IMR-90 (cell line): ENCODE data around the gene SH3GL2. TPM values are rescaled to one million over a fixed set of nuclear protein-coding genes. Genes with fewer than 3 reads are reported as not detected.

Experiments
- ATAC-seq: fragments of 200-7000 bp; cut with Tn5 transposase; 2 replicates; pipeline ENCODE4 v1.9.1; 2020; ENCODE audit warnings: low read depth, mild to moderate bottlenecking, moderate library complexity
- BruUV-seq: library from RNA; stranded (reverse); fragments of 400-500 nt; replicated peaks from 2 replicates; lab custom pipeline; 2021; lab: Mats Ljungman, UMichigan
- CTCF ChIA-PET: fragments of 300-600 bp; formaldehyde crosslinking; extraction: SDS; loops from one replicate; lab custom pipeline; 2021; ENCODE audit warnings: antibody characterized with exemption; lab: Yijun Ruan, JAX
- POLR2A ChIA-PET: fragments of 300-600 bp; sonication (Branson Sonifier 250); formaldehyde crosslinking; loops from one replicate; lab custom pipeline; 2022; ENCODE audit warnings: antibody characterized with exemption; ENCODE audit not compliant: unreplicated experiment; lab: Charles Lee
- DNase-seq: peaks from one replicate; pipeline ENCODE4 v3.0.0; 2013
- H2AFZ ChIP-seq: replicated peaks from 2 replicates; pipeline ENCODE3; 2013; ENCODE audit warnings: low read length, mild to moderate bottlenecking; ENCODE audit not compliant: poor library complexity
- H2AK5ac ChIP-seq: 2 replicates; pipeline ENCODE4 v1.6.1; 2013; ENCODE audit warnings: low read depth, low read length, inconsistent platforms
- H2AK9ac ChIP-seq: replicated peaks from 2 replicates; pipeline ENCODE3; 2013; ENCODE audit warnings: mild to moderate bottlenecking, low read depth, low read length, moderate library complexity; ENCODE audit not compliant: poor library complexity
- H2BK120ac ChIP-seq: 2 replicates; pipeline ENCODE4 v1.6.1; 2013; ENCODE audit warnings: low read depth, low read length, inconsistent platforms
- H2BK15ac ChIP-seq: 3 replicates; pipeline ENCODE4 v1.6.1; 2013; ENCODE audit warnings: low read depth, low read length, inconsistent platforms
- H2BK20ac ChIP-seq: 2 replicates; pipeline ENCODE4 v1.6.1; 2013; ENCODE audit warnings: low read depth, mild to moderate bottlenecking, inconsistent platforms, low read length, moderate library complexity
- H2BK5ac ChIP-seq: 2 replicates; pipeline ENCODE4 v1.6.1; 2013; ENCODE audit warnings: mild to moderate bottlenecking, low read depth, low read length, inconsistent platforms; ENCODE audit not compliant: poor library complexity, severe bottlenecking
- H3K14ac ChIP-seq: replicated peaks from 2 replicates; pipeline ENCODE4 v1.6.1; 2013; ENCODE audit warnings: low read depth, low read length, inconsistent platforms
- H3K18ac ChIP-seq: 2 replicates; pipeline ENCODE4 v1.6.1; 2013; ENCODE audit warnings: low read depth, low read length, control low read depth
- H3K23ac ChIP-seq: 2 replicates; pipeline ENCODE4 v1.6.1; 2013; ENCODE audit warnings: low read depth, low read length, inconsistent platforms
- H3K27ac ChIP-seq: 2 replicates; pipeline ENCODE4 v1.5.1; 2013; ENCODE audit warnings: mild to moderate bottlenecking, control low read depth, low read length; ENCODE audit not compliant: insufficient read depth
- H3K27me3 ChIP-seq: 2 replicates; pipeline ENCODE4 v1.6.1; 2013; ENCODE audit warnings: low read length; ENCODE audit not compliant: control insufficient read depth, insufficient read depth
- H3K36me3 ChIP-seq: 2 replicates; pipeline ENCODE4 v1.6.1; 2013; ENCODE audit warnings: low read length, mixed read lengths; ENCODE audit not compliant: control insufficient read depth, insufficient read depth
- H3K4ac ChIP-seq: 2 replicates; pipeline ENCODE4 v1.6.1; 2013; ENCODE audit warnings: low read depth, low read length, inconsistent platforms
- H3K4me1 ChIP-seq: 2 replicates; pipeline ENCODE4 v1.6.1; 2013; ENCODE audit warnings: low read length, mixed read lengths; ENCODE audit not compliant: control insufficient read depth, insufficient read depth
- H3K4me2 ChIP-seq: 2 replicates; pipeline ENCODE4 v1.6.1; 2013; ENCODE audit warnings: low read depth, mild to moderate bottlenecking, control low read depth, low read length, moderate library complexity
- H3K4me3 ChIP-seq: 2 replicates; pipeline ENCODE4 v1.5.1; 2013; ENCODE audit warnings: low read depth, mild to moderate bottlenecking, control low read depth, low read length, moderate library complexity; ENCODE audit not compliant: insufficient read depth
- H3K56ac ChIP-seq: 2 replicates; pipeline ENCODE4 v1.6.1; 2013; ENCODE audit warnings: low read length, inconsistent platforms; ENCODE audit not compliant: insufficient read depth; ENCODE audit errors: extremely low read depth
- H3K79me1 ChIP-seq, 2 experiments: 2 replicates each; pipeline ENCODE4 v1.6.1; 2013; ENCODE audit warnings: low read length in 2 of 2, inconsistent platforms in 1 of 2, low read depth in 1 of 2
- H3K9ac ChIP-seq: 2 replicates; pipeline ENCODE4 v1.6.1; 2013; ENCODE audit warnings: low read depth, low read length, control low read depth
- H3K9me1 ChIP-seq: 2 replicates; pipeline ENCODE4 v1.6.1; 2013; ENCODE audit warnings: low read length, inconsistent platforms; ENCODE audit not compliant: insufficient read depth
- H3K9me3 ChIP-seq: 2 replicates; pipeline ENCODE4 v1.6.1; 2013; ENCODE audit warnings: low read length; ENCODE audit not compliant: control insufficient read depth, insufficient read depth
- H4K20me1 ChIP-seq: 2 replicates; pipeline ENCODE4 v1.6.1; 2013; ENCODE audit warnings: low read length, inconsistent platforms; ENCODE audit not compliant: insufficient read depth
- H4K5ac ChIP-seq: 2 replicates; pipeline ENCODE4 v1.6.1; 2013; ENCODE audit warnings: mild to moderate bottlenecking, low read depth, low read length, control low read depth
- H4K8ac ChIP-seq, 2 experiments: 2 replicates each; pipeline ENCODE4 v1.6.1; 2013; ENCODE audit warnings: low read depth in 2 of 2, low read length in 2 of 2, control low read depth in 1 of 2, inconsistent platforms in 1 of 2
- H4K91ac ChIP-seq: 2 replicates; pipeline ENCODE4 v1.6.1; 2013; ENCODE audit warnings: low read depth, low read length, inconsistent platforms; ENCODE audit not compliant: insufficient read depth
- CHD1 ChIP-seq: IDR thresholded peaks from 2 replicates; pipeline ENCODE4 v1.6.1; 2012; ENCODE audit warnings: low read depth, low read length, improper control_type of control experiment
- MAZ ChIP-seq: IDR thresholded peaks from 2 replicates; pipeline ENCODE4 v1.6.1; 2012; ENCODE audit warnings: low read depth, mild to moderate bottlenecking, low read length, improper control_type of control experiment, moderate library complexity, borderline replicate concordance
- MXI1 ChIP-seq: IDR thresholded peaks from 2 replicates; pipeline ENCODE4 v1.6.1; 2012; ENCODE audit warnings: low read depth, mild to moderate bottlenecking, low read length, moderate library complexity, borderline replicate concordance
- NFE2L2 ChIP-seq: fragments of 150-350 bp; IDR thresholded peaks from 2 replicates; pipeline ENCODE4 v1.6.1; 2016; ENCODE audit warnings: low read depth, mild to moderate bottlenecking, low read length
- RFX5 ChIP-seq: IDR thresholded peaks from 2 replicates; pipeline ENCODE4 v1.8.0; 2012; ENCODE audit warnings: low read depth, mild to moderate bottlenecking, low read length, moderate library complexity
- WGBS, 2 experiments: methylation state at CpG; one replicate each; pipeline versions ENCODE4 v1.1.5 to v1.1.7; 2013; ENCODE audit warnings: missing lambda C conversion rate in 2 of 2; ENCODE audit not compliant: insufficient read length in 1 of 2; ENCODE audit errors: extremely low coverage in 2 of 2; 5-methylcytosine and 5-hydroxymethylcytosine counted together
- dilution Hi-C: fragments of 300-500 bp; cut with HindIII; formaldehyde crosslinking; loops from one replicate; pipeline ENCODE4 v1.14.3; 2018; ENCODE audit warnings: low sequenced_read_pairs; ENCODE audit not compliant: unreplicated experiment
- in situ Hi-C: fragments of 300-500 bp; cut with MboI; formaldehyde crosslinking; loops from 3 replicates; pipeline ENCODE4 v1.14.3; 2019; ENCODE audit warnings: low sequenced_read_pairs, inconsistent platforms, mixed read lengths
- intact Hi-C: fragments of 100-400 bp; cut with micrococcal nuclease; formaldehyde crosslinking; loops from 2 replicates; pipeline ENCODE4 v1.10.0; 2022
- polyA plus RNA-seq, 3 experiments: library from polyadenylated mRNA; depleted of rRNA; stranded (reverse); fragments of >200 nt; gene quantifications; 2 replicates each; pipeline ENCODE4 v1.2.3, GENCODE V29; 2012; ENCODE audit warnings: low replicate concordance in 1 of 3
- total RNA-seq: library from RNA; depleted of rRNA; stranded (reverse); fragments of >200 nt; gene quantifications from 2 replicates; pipeline ENCODE4 v1.2.3, GENCODE V29; 2012
- TF ChIP-seq, protein P1 (sequence below): fragments of 150-350 bp; IDR thresholded peaks from 2 replicates; pipeline ENCODE4 v1.6.1; 2016; ENCODE audit warnings: low read depth, mild to moderate bottlenecking, low read length, moderate library complexity, borderline replicate concordance
- TF ChIP-seq, protein P2 (sequence below): conservative IDR thresholded peaks from 2 replicates; pipeline ENCODE4 v1.5.1; 2012; ENCODE audit warnings: mild to moderate bottlenecking, low read depth, low read length, improper control_type of control experiment
- TF ChIP-seq, protein P3 (sequence below): fragments of 150-350 bp; IDR thresholded peaks from 2 replicates; pipeline ENCODE4 v1.6.1; 2017; ENCODE audit warnings: mild to moderate bottlenecking, antibody characterized with exemption, low read length, low read depth

SH3GL2 gene
- total and polyA plus RNA-seq, 2 of the 4 experiments (the other 2 are of a cell fraction), result under 0.01 to 0.05 TPM

DNA sequence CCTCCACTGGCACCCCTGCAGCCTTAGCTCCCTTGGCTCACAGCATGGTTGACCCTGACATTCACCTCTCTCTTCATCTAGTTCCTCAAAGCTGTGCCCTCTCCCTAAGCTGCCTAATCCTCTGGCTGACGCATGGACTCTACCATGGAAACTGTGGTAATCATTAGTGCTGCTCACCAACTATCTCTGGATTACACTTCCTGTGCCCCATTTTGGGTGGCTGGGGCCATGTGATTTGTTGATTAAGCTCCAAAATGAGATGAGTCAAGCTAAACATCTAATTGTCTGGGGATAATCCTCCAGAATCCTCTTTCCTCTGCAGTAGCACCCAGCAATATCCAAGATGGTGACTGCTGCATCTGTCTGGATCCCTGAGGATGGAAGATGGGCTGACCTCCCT is 264.4 kb downstream of the SH3GL2 start:
- no peak overlapping the region for H3K4ac ChIP-seq
- H4K8ac ChIP-seq, result no peak overlapping the region
- DNase-seq (no peak), ATAC-seq (no peak)
- H3K4me3 ChIP-seq, result no peak overlapping the region
- no peak overlapping the region for H2BK15ac ChIP-seq
- H3K9me3 ChIP-seq, result no peaks in the 10 kb centered on the region
- no peak overlapping the region for H3K14ac ChIP-seq
- dilution Hi-C loops, result no loop called here
- no peaks in the 10 kb centered on the region for H3K27me3 ChIP-seq
- H3K9me1 ChIP-seq, result no peaks in the 10 kb centered on the region
- CTCF ChIA-PET, result interaction anchor here (1.2 kb wide), 1 partner anchor 12 kb away, joined by 3 read pairs; no protein-coding TSS in a partner anchor
- no CpG with 5 or more reads among the region's 1 CpG for WGBS, 2 experiments
- no peak overlapping the region for H4K91ac ChIP-seq
- no peak overlapping the region for H3K9ac ChIP-seq
- no peaks in the 10 kb centered on the region for H3K36me3 ChIP-seq
- no peak overlapping the region for H3K4me2 ChIP-seq
- intact Hi-C loops, result no loop called here
- no peak overlapping the region for H4K5ac ChIP-seq
- no peaks in the 10 kb centered on the region for H3K4me1 ChIP-seq
- TF ChIP-seq, protein P1, sequence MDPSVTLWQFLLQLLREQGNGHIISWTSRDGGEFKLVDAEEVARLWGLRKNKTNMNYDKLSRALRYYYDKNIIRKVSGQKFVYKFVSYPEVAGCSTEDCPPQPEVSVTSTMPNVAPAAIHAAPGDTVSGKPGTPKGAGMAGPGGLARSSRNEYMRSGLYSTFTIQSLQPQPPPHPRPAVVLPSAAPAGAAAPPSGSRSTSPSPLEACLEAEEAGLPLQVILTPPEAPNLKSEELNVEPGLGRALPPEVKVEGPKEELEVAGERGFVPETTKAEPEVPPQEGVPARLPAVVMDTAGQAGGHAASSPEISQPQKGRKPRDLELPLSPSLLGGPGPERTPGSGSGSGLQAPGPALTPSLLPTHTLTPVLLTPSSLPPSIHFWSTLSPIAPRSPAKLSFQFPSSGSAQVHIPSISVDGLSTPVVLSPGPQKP, result no peak
- no peak for TF ChIP-seq MXI1
- TF ChIP-seq CHD1, result no peak
- TF ChIP-seq NFE2L2, result no peak
- TF ChIP-seq MAZ, result no peak
- no peak for TF ChIP-seq RFX5
- TF ChIP-seq, protein P2, sequence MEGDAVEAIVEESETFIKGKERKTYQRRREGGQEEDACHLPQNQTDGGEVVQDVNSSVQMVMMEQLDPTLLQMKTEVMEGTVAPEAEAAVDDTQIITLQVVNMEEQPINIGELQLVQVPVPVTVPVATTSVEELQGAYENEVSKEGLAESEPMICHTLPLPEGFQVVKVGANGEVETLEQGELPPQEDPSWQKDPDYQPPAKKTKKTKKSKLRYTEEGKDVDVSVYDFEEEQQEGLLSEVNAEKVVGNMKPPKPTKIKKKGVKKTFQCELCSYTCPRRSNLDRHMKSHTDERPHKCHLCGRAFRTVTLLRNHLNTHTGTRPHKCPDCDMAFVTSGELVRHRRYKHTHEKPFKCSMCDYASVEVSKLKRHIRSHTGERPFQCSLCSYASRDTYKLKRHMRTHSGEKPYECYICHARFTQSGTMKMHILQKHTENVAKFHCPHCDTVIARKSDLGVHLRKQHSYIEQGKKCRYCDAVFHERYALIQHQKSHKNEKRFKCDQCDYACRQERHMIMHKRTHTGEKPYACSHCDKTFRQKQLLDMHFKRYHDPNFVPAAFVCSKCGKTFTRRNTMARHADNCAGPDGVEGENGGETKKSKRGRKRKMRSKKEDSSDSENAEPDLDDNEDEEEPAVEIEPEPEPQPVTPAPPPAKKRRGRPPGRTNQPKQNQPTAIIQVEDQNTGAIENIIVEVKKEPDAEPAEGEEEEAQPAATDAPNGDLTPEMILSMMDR, result no peak
- TF ChIP-seq, protein P3, sequence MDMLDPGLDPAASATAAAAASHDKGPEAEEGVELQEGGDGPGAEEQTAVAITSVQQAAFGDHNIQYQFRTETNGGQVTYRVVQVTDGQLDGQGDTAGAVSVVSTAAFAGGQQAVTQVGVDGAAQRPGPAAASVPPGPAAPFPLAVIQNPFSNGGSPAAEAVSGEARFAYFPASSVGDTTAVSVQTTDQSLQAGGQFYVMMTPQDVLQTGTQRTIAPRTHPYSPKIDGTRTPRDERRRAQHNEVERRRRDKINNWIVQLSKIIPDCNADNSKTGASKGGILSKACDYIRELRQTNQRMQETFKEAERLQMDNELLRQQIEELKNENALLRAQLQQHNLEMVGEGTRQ, result no peak
- in situ Hi-C loops, result no loop called here
- no peak overlapping the region for H2AK9ac ChIP-seq
- H3K79me1 ChIP-seq, result no peaks in the 10 kb centered on the region
- H2AK5ac ChIP-seq, result no peak overlapping the region
- H2AFZ ChIP-seq, result no peak overlapping the region
- H3K27ac ChIP-seq, result no peak overlapping the region
- no peak overlapping the region for H3K18ac ChIP-seq
- H2BK5ac ChIP-seq, result no peak overlapping the region
- POLR2A ChIA-PET, result interaction anchor here (0.6 kb wide), 1 partner anchor 251 kb away, joined by 3 read pairs; no protein-coding TSS in a partner anchor
- no peak overlapping the region for H2BK20ac ChIP-seq
- no peaks in the 10 kb centered on the region for H4K20me1 ChIP-seq
- no peak overlapping the region for H3K23ac ChIP-seq
- BruUV-seq, result no TSS peak
- no peak overlapping the region for H3K56ac ChIP-seq
- no peak overlapping the region for H2BK120ac ChIP-seq
